HG03103 (cell line): ENCODE results near the gene AGAP1.
"Not testable (repeated sequence)": the region's sequence is repeated elsewhere in the genome, so short reads cannot be mapped to it uniquely, and the experiment has no call there.

Source experiments
- ATAC-seq: cut with Tn5 transposase; IDR thresholded peaks from one replicate; pipeline ENCODE4 v1.9.1; 2021; ENCODE audit warnings: low read depth; ENCODE audit not compliant: unreplicated experiment

The AGAP1 gene

GRCh38 chr2:236057375-236057774 is 563.5 kb downstream of the AGAP1 start:
- ATAC-seq = no peak

- no peak for ATAC-seq
Measured at GRCh38 chr2:236061497-236061896, 567.7 kb downstream of the AGAP1 start.

GRCh38 chr2:236061899-236062298 is 568.1 kb downstream of the AGAP1 start:
- ATAC-seq = no peak

GRCh38 chr2:236062806-236063205 is 569.0 kb downstream of the AGAP1 start:
- not testable (repeated sequence) for ATAC-seq

GRCh38 chr2:236063994-236064393 is 570.2 kb downstream of the AGAP1 start:
- ATAC-seq = no peak

- ATAC-seq = no peak
Measured at GRCh38 chr2:236065314-236066160, 571.7 kb downstream of the AGAP1 start.

GRCh38 chr2:236070236-236070635 is 576.4 kb downstream of the AGAP1 start:
- ATAC-seq = no peak

GRCh38 chr2:236073246-236073645 is 579.4 kb downstream of the AGAP1 start:
- ATAC-seq = no peak

GRCh38 chr2:236073867-236074655 is 580.2 kb downstream of the AGAP1 start:
- ATAC-seq = no peak

- no peak for ATAC-seq
Measured at GRCh38 chr2:236075802-236076201, 582.0 kb downstream of the AGAP1 start.

- ATAC-seq = no peak
Measured at GRCh38 chr2:236078297-236079255, 584.7 kb downstream of the AGAP1 start.

- no peak for ATAC-seq
Measured at GRCh38 chr2:236080412-236080811, 586.6 kb downstream of the AGAP1 start.

GRCh38 chr2:236081171-236081570 is 587.3 kb downstream of the AGAP1 start:
- no peak for ATAC-seq

GRCh38 chr2:236082061-236082460 is 588.2 kb downstream of the AGAP1 start:
- ATAC-seq = no peak

GRCh38 chr2:236083934-236084333 is 590.1 kb downstream of the AGAP1 start:
- ATAC-seq = no peak

GRCh38 chr2:236085211-236085610 is 591.4 kb downstream of the AGAP1 start:
- ATAC-seq = no peak

- no peak for ATAC-seq
Measured at GRCh38 chr2:236085647-236086046, 591.8 kb downstream of the AGAP1 start.

GRCh38 chr2:236086403-236086970 is 592.6 kb downstream of the AGAP1 start:
- no peak for ATAC-seq

GRCh38 chr2:236086971-236087465 is 593.2 kb downstream of the AGAP1 start:
- no peak for ATAC-seq
